ENCODE results near the gene KRCC1. TPM values are rescaled to one million over a fixed set of nuclear protein-coding genes. Genes with fewer than 3 reads are reported as not detected.

The KRCC1 gene
- polyA plus RNA-seq, 2 of the 4 experiments (the other 2 are of a cell fraction), result 16.2 to 49.0 TPM

DNA sequence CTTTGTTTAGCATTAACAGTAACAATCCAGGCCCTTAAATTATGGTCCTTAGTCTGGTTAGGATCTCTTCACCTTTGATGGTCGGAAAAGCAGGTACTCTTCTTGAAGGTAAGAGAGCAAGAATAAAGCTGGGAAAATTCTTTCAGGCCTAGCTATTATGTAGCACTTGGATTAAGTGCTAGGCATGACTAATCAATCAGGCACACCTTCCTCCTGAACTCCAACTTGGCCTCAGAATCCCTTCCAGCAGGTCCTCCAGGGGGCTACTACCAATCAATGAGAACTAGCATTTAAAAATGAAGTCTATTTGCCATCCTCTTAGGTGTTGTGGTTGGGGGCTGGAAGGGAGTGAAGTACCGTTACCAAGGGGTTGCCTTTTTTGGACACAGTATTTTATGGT lies 15.8 kb upstream of the KRCC1 start:
- POLR2A ChIA-PET, result no interaction called here
- 48% methylated on average over 2 of the region's 2 CpGs for WGBS (ENCODE audit: missing lambda C conversion rate)
- DNase-seq (ENCODE audit: low read depth in 1 of 2, low spot score in 1 of 2) (no peak), ATAC-seq (no peak), FAIRE-seq (no peak)
- Histone ChIP-seq H3K27ac (no peak overlapping the region), H3K4me3 (no peak overlapping the region), H3K9me3 (no peaks in the 10 kb centered on the region), H3K4me1 (no peaks in the 10 kb centered on the region), H3K4me2 (no peak overlapping the region)
- no peak for TF ChIP-seq ZNF302 (CRISPR knock-in tag; IDR thresholded peaks at IDR 0.05)
- no peak for TF ChIP-seq SMC3 (IDR thresholded peaks at IDR 0.05)
- TF ChIP-seq, protein P1, sequence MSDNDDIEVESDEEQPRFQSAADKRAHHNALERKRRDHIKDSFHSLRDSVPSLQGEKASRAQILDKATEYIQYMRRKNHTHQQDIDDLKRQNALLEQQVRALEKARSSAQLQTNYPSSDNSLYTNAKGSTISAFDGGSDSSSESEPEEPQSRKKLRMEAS (IDR thresholded peaks at IDR 0.05), result no peak
- no peak for TF ChIP-seq FOXS1 (CRISPR knock-in tag; IDR thresholded peaks at IDR 0.05)
- no peak for TF ChIP-seq RFX5 (IDR thresholded peaks at IDR 0.05)
- CTCF ChIA-PET, result interaction anchor here (2.7 kb wide), 1 partner anchor 11 kb away, joined by 15 read pairs; no protein-coding TSS in a partner anchor

DNA sequence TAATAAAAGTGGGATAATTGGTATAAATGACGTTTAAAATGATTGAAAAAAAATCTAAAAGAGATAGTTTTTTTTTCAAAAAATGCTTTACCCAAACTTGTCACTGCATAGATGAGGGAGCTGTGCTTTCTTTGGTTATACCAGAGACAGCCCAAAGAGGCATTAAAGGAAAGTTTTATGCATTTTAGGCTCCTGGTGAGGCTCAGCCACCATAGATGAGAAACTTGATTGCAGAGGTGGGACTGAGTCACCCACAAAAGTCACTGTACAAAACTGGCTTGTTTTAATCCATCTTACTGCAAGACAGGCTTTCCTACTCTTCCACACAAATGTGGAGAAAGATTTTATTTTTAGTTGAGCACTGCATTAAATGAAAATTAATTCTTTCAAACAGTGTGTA lies 14.5 kb upstream of the KRCC1 start:
- no peak overlapping the region for H3K4me3 ChIP-seq
- H3K9me3 ChIP-seq, result no peaks in the 10 kb centered on the region
- 6% methylated on average over 1 of the region's 1 CpG for WGBS (ENCODE audit: missing lambda C conversion rate)
- no peak for DNase-seq (ENCODE audit: low read depth in 1 of 2, low spot score in 1 of 2)
- POLR2A ChIA-PET, result no interaction called here
- H3K27ac ChIP-seq, result no peak overlapping the region
- TF ChIP-seq POLR2A (IDR thresholded peaks at IDR 0.05; ENCODE audit: low read length), result no peak
- TF ChIP-seq, protein P2, sequence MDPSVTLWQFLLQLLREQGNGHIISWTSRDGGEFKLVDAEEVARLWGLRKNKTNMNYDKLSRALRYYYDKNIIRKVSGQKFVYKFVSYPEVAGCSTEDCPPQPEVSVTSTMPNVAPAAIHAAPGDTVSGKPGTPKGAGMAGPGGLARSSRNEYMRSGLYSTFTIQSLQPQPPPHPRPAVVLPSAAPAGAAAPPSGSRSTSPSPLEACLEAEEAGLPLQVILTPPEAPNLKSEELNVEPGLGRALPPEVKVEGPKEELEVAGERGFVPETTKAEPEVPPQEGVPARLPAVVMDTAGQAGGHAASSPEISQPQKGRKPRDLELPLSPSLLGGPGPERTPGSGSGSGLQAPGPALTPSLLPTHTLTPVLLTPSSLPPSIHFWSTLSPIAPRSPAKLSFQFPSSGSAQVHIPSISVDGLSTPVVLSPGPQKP (IDR thresholded peaks at IDR 0.05; ENCODE audit: low read depth, low read length), result no peak
- TF ChIP-seq ZC3H11A (IDR thresholded peaks at IDR 0.05), result no peak
- TF ChIP-seq KDM5A (IDR thresholded peaks at IDR 0.05), result no peak
- no peak for TF ChIP-seq ZFP36 (IDR thresholded peaks at IDR 0.05; ENCODE audit: borderline replicate concordance, partially characterized antibody)
- TF ChIP-seq EP300 (IDR thresholded peaks at IDR 0.05), result no peak
- no peak for TF ChIP-seq BHLHE40 (IDR thresholded peaks at IDR 0.05; ENCODE audit: low read depth, low read length)
- TF ChIP-seq HEYL (CRISPR knock-in tag; IDR thresholded peaks at IDR 0.05), result no peak
- TF ChIP-seq RAD21 (conservative IDR thresholded peaks at IDR 0.05 in 1 of 2, IDR thresholded peaks at IDR 0.05 in 1 of 2), result no peak
- TF ChIP-seq ZNF302 (CRISPR knock-in tag; IDR thresholded peaks at IDR 0.05), result no peak
- TF ChIP-seq FOSL2 (IDR thresholded peaks at IDR 0.05), result no peak
- no peak for TF ChIP-seq FOSL2 (CRISPR knock-in tag; IDR thresholded peaks at IDR 0.05)
- TF ChIP-seq, protein P3, sequence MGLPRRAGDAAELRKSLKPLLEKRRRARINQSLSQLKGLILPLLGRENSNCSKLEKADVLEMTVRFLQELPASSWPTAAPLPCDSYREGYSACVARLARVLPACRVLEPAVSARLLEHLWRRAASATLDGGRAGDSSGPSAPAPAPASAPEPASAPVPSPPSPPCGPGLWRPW (IDR thresholded peaks at IDR 0.05), result no peak
- CTCF ChIA-PET, result interaction anchor here (2.0 kb wide), 1 partner anchor 9 kb away, joined by 18 read pairs; no protein-coding TSS in a partner anchor
- H3K4me2 ChIP-seq, result no peak overlapping the region
- no peak for FAIRE-seq
- H3K4me1 ChIP-seq, result no peaks in the 10 kb centered on the region
- no peak for ATAC-seq

DNA sequence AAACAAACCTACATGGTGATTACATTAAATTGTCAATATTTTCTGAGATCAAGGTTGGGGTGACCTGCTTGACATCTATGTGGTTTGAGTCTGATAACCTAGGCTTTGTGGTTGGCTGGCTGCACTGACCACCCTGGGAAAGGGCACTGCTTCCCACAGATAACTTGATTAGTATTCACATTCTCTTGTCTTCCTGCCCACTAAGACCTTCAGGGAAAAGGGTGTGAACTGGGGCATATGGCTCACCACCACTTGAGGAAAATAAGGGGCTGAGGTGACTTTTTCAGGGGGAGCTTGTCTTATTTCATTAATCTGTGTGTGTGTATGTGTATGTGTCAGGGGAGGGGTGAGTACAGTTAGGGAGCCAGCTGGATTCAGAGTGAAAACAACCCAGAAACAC lies 13.5 kb upstream of the KRCC1 start:
- no peak overlapping the region for H3K27ac ChIP-seq
- POLR2A ChIA-PET, result no interaction called here
- H3K4me1 ChIP-seq, result no peaks in the 10 kb centered on the region
- CTCF ChIA-PET, result interaction anchor here (2.0 kb wide), 1 partner anchor 9 kb away, joined by 18 read pairs; no protein-coding TSS in a partner anchor
- no peak for DNase-seq (ENCODE audit: low read depth in 1 of 2, low spot score in 1 of 2)
- no peaks in the 10 kb centered on the region for H3K9me3 ChIP-seq
- FAIRE-seq, result no peak
- no peak overlapping the region for H3K4me3 ChIP-seq
- TF ChIP-seq POLR2AphosphoS2 (conservative IDR thresholded peaks at IDR 0.05; ENCODE audit: low read length) (no peak), TP53 (CRISPR knock-in tag; IDR thresholded peaks at IDR 0.05) (no peak), HDAC2 (IDR thresholded peaks at IDR 0.05) (no peak), SMC3 (IDR thresholded peaks at IDR 0.05) (no peak), FOXS1 (CRISPR knock-in tag; IDR thresholded peaks at IDR 0.05) (no peak), SREBF2 (IDR thresholded peaks at IDR 0.05) (no peak), EHF (CRISPR knock-in tag; IDR thresholded peaks at IDR 0.05) (no peak), HOXB13 (CRISPR knock-in tag; IDR thresholded peaks at IDR 0.05; ENCODE audit: low read depth) (no peak), RCOR1 (IDR thresholded peaks at IDR 0.05; ENCODE audit: low read depth, low read length) (no peak), JUN (IDR thresholded peaks at IDR 0.05) (no peak), RAD21 (conservative IDR thresholded peaks at IDR 0.05 in 1 of 2, IDR thresholded peaks at IDR 0.05 in 1 of 2) (no peak), FOSL2 (IDR thresholded peaks at IDR 0.05) (no peak), FOSL2 (CRISPR knock-in tag; IDR thresholded peaks at IDR 0.05) (no peak)
- TF ChIP-seq, protein P4, sequence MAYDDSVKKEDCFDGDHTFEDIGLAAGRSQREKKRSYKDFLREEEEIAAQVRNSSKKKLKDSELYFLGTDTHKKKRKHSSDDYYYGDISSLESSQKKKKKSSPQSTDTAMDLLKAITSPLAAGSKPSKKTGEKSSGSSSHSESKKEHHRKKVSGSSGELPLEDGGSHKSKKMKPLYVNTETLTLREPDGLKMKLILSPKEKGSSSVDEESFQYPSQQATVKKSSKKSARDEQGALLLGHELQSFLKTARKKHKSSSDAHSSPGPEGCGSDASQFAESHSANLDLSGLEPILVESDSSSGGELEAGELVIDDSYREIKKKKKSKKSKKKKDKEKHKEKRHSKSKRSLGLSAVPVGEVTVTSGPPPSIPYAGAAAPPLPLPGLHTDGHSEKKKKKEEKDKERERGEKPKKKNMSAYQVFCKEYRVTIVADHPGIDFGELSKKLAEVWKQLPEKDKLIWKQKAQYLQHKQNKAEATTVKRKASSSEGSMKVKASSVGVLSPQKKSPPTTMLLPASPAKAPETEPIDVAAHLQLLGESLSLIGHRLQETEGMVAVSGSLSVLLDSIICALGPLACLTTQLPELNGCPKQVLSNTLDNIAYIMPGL (CRISPR knock-in tag; IDR thresholded peaks at IDR 0.05; ENCODE audit: borderline replicate concordance), result no peak
- TF ChIP-seq, protein P5, sequence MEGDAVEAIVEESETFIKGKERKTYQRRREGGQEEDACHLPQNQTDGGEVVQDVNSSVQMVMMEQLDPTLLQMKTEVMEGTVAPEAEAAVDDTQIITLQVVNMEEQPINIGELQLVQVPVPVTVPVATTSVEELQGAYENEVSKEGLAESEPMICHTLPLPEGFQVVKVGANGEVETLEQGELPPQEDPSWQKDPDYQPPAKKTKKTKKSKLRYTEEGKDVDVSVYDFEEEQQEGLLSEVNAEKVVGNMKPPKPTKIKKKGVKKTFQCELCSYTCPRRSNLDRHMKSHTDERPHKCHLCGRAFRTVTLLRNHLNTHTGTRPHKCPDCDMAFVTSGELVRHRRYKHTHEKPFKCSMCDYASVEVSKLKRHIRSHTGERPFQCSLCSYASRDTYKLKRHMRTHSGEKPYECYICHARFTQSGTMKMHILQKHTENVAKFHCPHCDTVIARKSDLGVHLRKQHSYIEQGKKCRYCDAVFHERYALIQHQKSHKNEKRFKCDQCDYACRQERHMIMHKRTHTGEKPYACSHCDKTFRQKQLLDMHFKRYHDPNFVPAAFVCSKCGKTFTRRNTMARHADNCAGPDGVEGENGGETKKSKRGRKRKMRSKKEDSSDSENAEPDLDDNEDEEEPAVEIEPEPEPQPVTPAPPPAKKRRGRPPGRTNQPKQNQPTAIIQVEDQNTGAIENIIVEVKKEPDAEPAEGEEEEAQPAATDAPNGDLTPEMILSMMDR (IDR thresholded peaks at IDR 0.05), result no peak
- ATAC-seq, result no peak
- H3K4me2 ChIP-seq, result no peak overlapping the region

Measured in A549 (cell line).